Mesenchymal stem cell (in vitro differentiated cells and primary cell): ENCODE results near the gene AVPI1.

Source experiments
- DNase-seq: peaks from one replicate; pipeline ENCODE4 v3.0.0-alpha.2; 2013
- H2AFZ ChIP-seq: one replicate; pipeline ENCODE4 v1.6.1; 2013; ENCODE audit warnings: low read depth, mild to moderate bottlenecking, control low read depth, inconsistent platforms, low read length, moderate library complexity
- H2AK5ac ChIP-seq: 2 replicates; pipeline ENCODE4 v1.6.1; 2013; ENCODE audit warnings: low read length, moderate library complexity, mild to moderate bottlenecking, inconsistent platforms; ENCODE audit not compliant: severe bottlenecking
- H2BK120ac ChIP-seq: one replicate; pipeline ENCODE4 v1.6.1; 2013; ENCODE audit warnings: low read depth, mild to moderate bottlenecking, inconsistent platforms, low read length, moderate library complexity
- H2BK12ac ChIP-seq, 2 experiments: one replicate each; pipeline ENCODE4 v1.6.1; 2013; ENCODE audit warnings: inconsistent platforms in 2 of 2, low read length in 2 of 2, mild to moderate bottlenecking in 2 of 2, moderate library complexity in 2 of 2, control low read depth in 1 of 2
- H2BK15ac ChIP-seq: one replicate; pipeline ENCODE4 v1.6.1; 2013; ENCODE audit warnings: mild to moderate bottlenecking, low read depth, inconsistent platforms; ENCODE audit not compliant: poor library complexity, severe bottlenecking
- H2BK5ac ChIP-seq: 2 replicates; pipeline ENCODE4 v1.6.1; 2013; ENCODE audit warnings: low read depth, mild to moderate bottlenecking, low read length, control low read depth, inconsistent platforms; ENCODE audit not compliant: poor library complexity, severe bottlenecking
- H3K14ac ChIP-seq, 2 experiments: one replicate each; pipeline ENCODE4 v1.6.1; 2013; ENCODE audit warnings: inconsistent platforms in 2 of 2, low read length in 2 of 2, control low read depth in 1 of 2, mild to moderate bottlenecking in 1 of 2, moderate library complexity in 1 of 2
- H3K18ac ChIP-seq, 2 experiments: one replicate each; pipeline ENCODE4 v1.6.1; 2013; ENCODE audit warnings: inconsistent platforms in 2 of 2, low read length in 2 of 2, control low read depth in 1 of 2, low read depth in 1 of 2, mild to moderate bottlenecking in 1 of 2
- H3K23ac ChIP-seq, 2 experiments: one replicate each; pipeline ENCODE4 v1.6.1; 2013; ENCODE audit warnings: inconsistent platforms in 2 of 2, low read length in 2 of 2, mild to moderate bottlenecking in 2 of 2, moderate library complexity in 2 of 2, control low read depth in 1 of 2
- H3K27ac ChIP-seq: 2 replicates; pipeline ENCODE4 v1.5.1; 2013; ENCODE audit warnings: mild to moderate bottlenecking, moderate library complexity, low read length, control low read depth, inconsistent platforms; ENCODE audit not compliant: poor library complexity, severe bottlenecking
- H3K27me3 ChIP-seq, 2 experiments: 2 replicates each; pipeline versions ENCODE4 v1.6.1 to v1.7.0; 2013; ENCODE audit warnings: low read length in 2 of 2, mild to moderate bottlenecking in 2 of 2, moderate library complexity in 2 of 2, control low read depth in 1 of 2, inconsistent platforms in 1 of 2; ENCODE audit not compliant: control insufficient read depth in 1 of 2, insufficient read depth in 1 of 2
- H3K36me3 ChIP-seq, 2 experiments: 2 replicates each; pipeline versions ENCODE4 v1.6.1 to v1.7.0; 2013; ENCODE audit warnings: low read length in 2 of 2, control low read depth in 1 of 2, inconsistent platforms in 1 of 2, low read depth in 1 of 2, mild to moderate bottlenecking in 1 of 2; ENCODE audit not compliant: insufficient read depth in 2 of 2, control insufficient read depth in 1 of 2
- H3K4ac ChIP-seq, 2 experiments: one replicate each; pipeline ENCODE4 v1.6.1; 2013; ENCODE audit warnings: inconsistent platforms in 2 of 2, low read length in 2 of 2, mild to moderate bottlenecking in 2 of 2, moderate library complexity in 2 of 2, control low read depth in 1 of 2, low read depth in 1 of 2
- H3K4me1 ChIP-seq: 2 replicates; pipeline ENCODE4 v1.6.1; 2013; ENCODE audit warnings: low read depth, low read length, control low read depth; ENCODE audit not compliant: control insufficient read depth, insufficient read depth
- H3K4me2 ChIP-seq: 2 replicates; pipeline ENCODE4 v1.6.1; 2013; ENCODE audit warnings: low read length, mild to moderate bottlenecking, inconsistent platforms; ENCODE audit not compliant: poor library complexity, severe bottlenecking
- H3K4me3 ChIP-seq, 2 experiments: 2 replicates each; pipeline versions ENCODE4 v1.5.1 to v1.7.0; 2013; ENCODE audit warnings: low read length in 2 of 2, mild to moderate bottlenecking in 2 of 2, control low read depth in 1 of 2, low read depth in 1 of 2; ENCODE audit not compliant: insufficient read depth in 1 of 2
- H3K79me1 ChIP-seq: replicated peaks from 2 replicates; pipeline ENCODE4 v1.6.1; 2013; ENCODE audit warnings: mild to moderate bottlenecking, control low read depth, low read length, inconsistent platforms; ENCODE audit not compliant: poor library complexity, severe bottlenecking
- H3K9ac ChIP-seq: 2 replicates; pipeline ENCODE4 v1.7.0; 2013; ENCODE audit warnings: mild to moderate bottlenecking, low read length, moderate library complexity
- H3K9me3 ChIP-seq: 2 replicates; pipeline ENCODE4 v1.7.0; 2013; ENCODE audit warnings: mild to moderate bottlenecking, low read length; ENCODE audit not compliant: control insufficient read depth
- H4K8ac ChIP-seq: one replicate; pipeline ENCODE4 v1.6.1; 2013; ENCODE audit warnings: inconsistent platforms, mild to moderate bottlenecking, low read length, moderate library complexity
- H4K91ac ChIP-seq: one replicate; pipeline ENCODE4 v1.6.1; 2013; ENCODE audit warnings: mild to moderate bottlenecking, low read length, inconsistent platforms
- WGBS: methylation state at CpG from one replicate; pipeline ENCODE4 v1.1.7; 2013; ENCODE audit warnings: mixed read lengths; 5-methylcytosine and 5-hydroxymethylcytosine counted together

AVPI1 gene

GRCh38 chr10:97632949-97633884 is 53.8 kb downstream of the AVPI1 start, which contains the start of gene MORN4:
Gene MORN4, minus strand, starts transcription at chr10:97633500. Its CDS starts 13,847 bp downstream, at chr10:97619653.
- H3K4me3 ChIP-seq: peak within 1 kb of the TSS; percentile 90 to 95
- peak within 1 kb of the TSS; percentile 44 for H4K91ac ChIP-seq
- peaks cover 10% of the 10 kb centered on the region for H3K79me1 ChIP-seq
- no peak within 1 kb of the TSS for H2AK5ac ChIP-seq
- H2AFZ ChIP-seq: peak within 1 kb of the TSS; percentile 99
- H3K27me3 ChIP-seq: no peaks in the 10 kb centered on the region
- peak within 1 kb of the TSS; percentile 95 for H3K4me2 ChIP-seq
- peak within 1 kb of the TSS in 1 of 2 experiments; percentile 89 for H3K14ac ChIP-seq
- peak within 1 kb of the TSS; percentile 42 to 92 for H2BK12ac ChIP-seq
- no peak within 1 kb of the TSS for H3K27ac ChIP-seq
- H3K23ac ChIP-seq: peak within 1 kb of the TSS in 1 of 2 experiments; percentile 79
- peak within 1 kb of the TSS; percentile 89 for H3K9ac ChIP-seq
- H3K4me1 ChIP-seq: peaks cover 3% of the 10 kb centered on the region
- WGBS: 4% methylated on average over 60 of the region's 62 CpGs
- peak within 1 kb of the TSS; percentile 0 to 81 for H3K4ac ChIP-seq
- H3K36me3 ChIP-seq: no peaks in the 10 kb centered on the region
- peak within 1 kb of the TSS; percentile 27 for H2BK120ac ChIP-seq
- H4K8ac ChIP-seq: peak within 1 kb of the TSS; percentile 95
- H2BK5ac ChIP-seq: peak within 1 kb of the TSS; percentile 36
- H2BK15ac ChIP-seq: peak within 1 kb of the TSS; percentile 62
- no peaks in the 10 kb centered on the region for H3K9me3 ChIP-seq
- DNase-seq: peak; percentile 93
- peak within 1 kb of the TSS; percentile 80 to 86 for H3K18ac ChIP-seq

- Histone ChIP-seq H2BK120ac (no peak overlapping the region), H3K27ac (no peak overlapping the region), H3K27me3 (no peaks in the 10 kb centered on the region), H4K91ac (no peak overlapping the region), H3K9me3 (no peaks in the 10 kb centered on the region), H3K4me2 (no peak overlapping the region), H3K18ac (no peak overlapping the region), H2AFZ (no peak overlapping the region), H2BK5ac (no peak overlapping the region), H3K4me1 (peaks cover 3% of the 10 kb centered on the region), H3K14ac (no peak overlapping the region), H2BK12ac (no peak overlapping the region), H4K8ac (no peak overlapping the region), H2BK15ac (no peak overlapping the region), H3K4ac (no peak overlapping the region), H3K36me3 (no peaks in the 10 kb centered on the region), H3K9ac (no peak overlapping the region), H3K4me3 (no peak overlapping the region), H3K79me1 (peaks cover 10% of the 10 kb centered on the region), H2AK5ac (no peak overlapping the region), H3K23ac (no peak overlapping the region)
- peak; percentile 39 for DNase-seq
These were observed 55.9 kb downstream of the AVPI1 start for GRCh38 chr10:97631098-97631497.

- WGBS: 98% methylated on average over 4 of the region's 5 CpGs
- no peak overlapping the region for H2AK5ac ChIP-seq
- no peak for DNase-seq
These were observed 57.8 kb downstream of the AVPI1 start for GRCh38 chr10:97629289-97629688.

GRCh38 chr10:97628228-97628627 is 58.8 kb downstream of the AVPI1 start:
- Histone ChIP-seq H4K8ac (no peak overlapping the region), H3K4ac (no peak overlapping the region), H2BK15ac (no peak overlapping the region), H3K9ac (no peak overlapping the region), H3K9me3 (no peaks in the 10 kb centered on the region), H3K27ac (no peak overlapping the region), H2BK120ac (no peak overlapping the region), H2AFZ (no peak overlapping the region), H2BK12ac (no peak overlapping the region), H3K4me2 (no peak overlapping the region), H2AK5ac (no peak overlapping the region), H3K4me1 (peaks cover 1% of the 10 kb centered on the region), H3K18ac (no peak overlapping the region), H3K23ac (no peak overlapping the region), H3K4me3 (no peak overlapping the region), H3K79me1 (peaks cover 12% of the 10 kb centered on the region), H3K27me3 (no peaks in the 10 kb centered on the region), H3K36me3 (no peaks in the 10 kb centered on the region), H4K91ac (no peak overlapping the region), H3K14ac (no peak overlapping the region), H2BK5ac (no peak overlapping the region)
- WGBS: 89% methylated on average over 3 of the region's 3 CpGs
- no peak for DNase-seq

More at GRCh38 chr10:97629289-97629688, 57.8 kb downstream of the AVPI1 start:
- no peak overlapping the region for H3K18ac ChIP-seq
- H3K14ac ChIP-seq: no peak overlapping the region
- H4K8ac ChIP-seq: no peak overlapping the region
- peaks cover 10% of the 10 kb centered on the region for H3K79me1 ChIP-seq
- H2BK5ac ChIP-seq: no peak overlapping the region
- no peak overlapping the region for H2BK120ac ChIP-seq
- no peak overlapping the region for H3K4me3 ChIP-seq
- no peak overlapping the region for H2BK15ac ChIP-seq
- peaks cover 3% of the 10 kb centered on the region for H3K4me1 ChIP-seq
- H4K91ac ChIP-seq: no peak overlapping the region
- no peaks in the 10 kb centered on the region for H3K9me3 ChIP-seq
- no peak overlapping the region for H3K4me2 ChIP-seq
- no peak overlapping the region for H3K9ac ChIP-seq
- no peaks in the 10 kb centered on the region for H3K36me3 ChIP-seq
- no peak overlapping the region for H3K27ac ChIP-seq
- H3K27me3 ChIP-seq: no peaks in the 10 kb centered on the region
- no peak overlapping the region for H3K4ac ChIP-seq
- no peak overlapping the region for H2AFZ ChIP-seq
- H3K23ac ChIP-seq: no peak overlapping the region
- no peak overlapping the region for H2BK12ac ChIP-seq
